ENCODE data around the gene GLIS1. TPM values are rescaled to one million over a fixed set of nuclear protein-coding genes. Genes with fewer than 3 reads are reported as not detected.

GLIS1 gene
- total RNA-seq, 4 donors from 2014 or later = 0.63 to 2.4 (median 1.0) TPM

- no peak overlapping the region for H3K4me3 ChIP-seq (ENCODE audit: low read depth, poor library complexity, severe bottlenecking)
- DNase-seq (ENCODE audit: low spot score in 2 of 2) = no peak
- WGBS, 2 donors = 93 to 98% methylated on average over 5 of the region's 5 CpGs
- TF ChIP-seq POLR2A (IDR thresholded peaks at IDR 0.05) (no peak), CTCF (IDR thresholded peaks at IDR 0.05) (no peak)
- intact Hi-C loops (cut with DNase I; ENCODE audit: low total_unique reads) = no loop called here
Measured at GRCh38 chr1:53672243-53672642, 66.7 kb downstream of the GLIS1 start.

GRCh38 chr1:53669621-53670191, 69.3 kb downstream of the GLIS1 start:
- TF ChIP-seq CTCF (IDR thresholded peaks at IDR 0.05) (no peak), POLR2A (IDR thresholded peaks at IDR 0.05) (no peak)
- H3K4me3 ChIP-seq (ENCODE audit: low read depth, poor library complexity, severe bottlenecking) = no peak overlapping the region
- DNase-seq (ENCODE audit: low spot score in 2 of 2) = no peak
- intact Hi-C loops (cut with DNase I; ENCODE audit: low total_unique reads) = no loop called here
- 58 to 62% methylated on average over 3 of the region's 3 CpGs for WGBS, 2 donors

GRCh38 chr1:53666566-53666965, 72.4 kb downstream of the GLIS1 start:
- no peak overlapping the region for H3K4me3 ChIP-seq (ENCODE audit: low read depth, poor library complexity, severe bottlenecking)
- intact Hi-C loops (cut with DNase I; ENCODE audit: low total_unique reads) = no loop called here
- TF ChIP-seq POLR2A (IDR thresholded peaks at IDR 0.05) (no peak), CTCF (IDR thresholded peaks at IDR 0.05) (no peak)
- WGBS, 2 donors = 94 to 100% methylated on average over 1 of the region's 1 CpG
- DNase-seq (ENCODE audit: low spot score in 2 of 2) = no peak

- 47 to 60% methylated on average over 2 of the region's 2 CpGs for WGBS, 2 donors
- no peak overlapping the region for H3K4me3 ChIP-seq (ENCODE audit: low read depth, poor library complexity, severe bottlenecking)
- intact Hi-C loops (cut with DNase I; ENCODE audit: low total_unique reads) = no loop called here
- DNase-seq (ENCODE audit: low spot score in 2 of 2) = no peak
- TF ChIP-seq CTCF (IDR thresholded peaks at IDR 0.05) (no peak), POLR2A (IDR thresholded peaks at IDR 0.05) (no peak)
Measured at GRCh38 chr1:53665996-53666395, 73.0 kb downstream of the GLIS1 start.

GRCh38 chr1:53663529-53664300, 75.2 kb downstream of the GLIS1 start:
- WGBS, 2 donors = 43 to 52% methylated on average over 10 to 15 of the region's 15 CpGs
- intact Hi-C loops (cut with DNase I; ENCODE audit: low total_unique reads) = no loop called here
- DNase-seq (ENCODE audit: low spot score in 2 of 2) = no peak
- TF ChIP-seq CTCF (IDR thresholded peaks at IDR 0.05) (no peak), POLR2A (IDR thresholded peaks at IDR 0.05) (no peak)
- H3K4me3 ChIP-seq (ENCODE audit: low read depth, poor library complexity, severe bottlenecking) = no peak overlapping the region

Data from lower leg skin (tissue), 4 donors.